Activated CD8-positive, alpha-beta memory T cell treated with anti-CD3 and anti-CD28 coated beads, Interleukin-2, amount 50 U/mL, for 24 hours (primary cell): ENCODE data around the gene CCL4.
"Not testable (repeated sequence)": the region's sequence is repeated elsewhere in the genome, so short reads cannot be mapped to it uniquely, and the experiment has no call there.

ENCODE experiments used
- DNase-seq: peaks from one replicate; pipeline ENCODE4 v3.0.0-alpha.2; 2020; ENCODE audit errors: extremely low read depth

Gene CCL4

DNA sequence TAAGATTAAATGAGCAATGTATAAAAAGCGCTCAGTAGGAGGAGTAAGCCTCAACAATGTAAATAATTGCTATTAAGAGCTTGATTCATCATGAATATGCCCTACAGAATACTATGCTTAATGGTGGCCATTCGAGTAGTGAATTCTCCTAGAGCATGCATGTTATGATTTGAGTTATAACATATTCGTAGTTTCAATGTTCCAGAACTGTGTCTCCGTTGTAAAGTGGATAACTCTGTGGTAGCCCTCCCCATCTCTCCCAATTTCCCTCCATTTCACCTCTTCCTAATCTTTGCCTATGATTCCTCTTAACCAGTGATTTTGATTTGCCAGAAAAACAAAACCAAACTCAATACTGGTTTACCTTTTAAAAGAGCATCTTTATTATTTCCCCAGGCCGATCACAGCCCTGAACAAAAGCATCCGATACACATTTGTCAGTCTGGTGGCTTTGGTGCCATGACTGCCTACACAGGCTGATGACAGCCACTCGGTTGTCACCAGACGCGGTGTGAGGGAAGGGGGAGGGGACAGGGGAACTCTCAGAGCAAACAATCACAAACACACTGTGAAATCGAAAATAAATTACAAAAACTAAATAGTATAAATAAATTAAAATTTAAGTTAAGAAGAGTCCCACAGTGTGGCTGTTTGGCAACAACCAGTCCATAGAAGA lies 15.6 kb upstream of the CCL4 start:
- DNase-seq: not testable (repeated sequence)

DNA sequence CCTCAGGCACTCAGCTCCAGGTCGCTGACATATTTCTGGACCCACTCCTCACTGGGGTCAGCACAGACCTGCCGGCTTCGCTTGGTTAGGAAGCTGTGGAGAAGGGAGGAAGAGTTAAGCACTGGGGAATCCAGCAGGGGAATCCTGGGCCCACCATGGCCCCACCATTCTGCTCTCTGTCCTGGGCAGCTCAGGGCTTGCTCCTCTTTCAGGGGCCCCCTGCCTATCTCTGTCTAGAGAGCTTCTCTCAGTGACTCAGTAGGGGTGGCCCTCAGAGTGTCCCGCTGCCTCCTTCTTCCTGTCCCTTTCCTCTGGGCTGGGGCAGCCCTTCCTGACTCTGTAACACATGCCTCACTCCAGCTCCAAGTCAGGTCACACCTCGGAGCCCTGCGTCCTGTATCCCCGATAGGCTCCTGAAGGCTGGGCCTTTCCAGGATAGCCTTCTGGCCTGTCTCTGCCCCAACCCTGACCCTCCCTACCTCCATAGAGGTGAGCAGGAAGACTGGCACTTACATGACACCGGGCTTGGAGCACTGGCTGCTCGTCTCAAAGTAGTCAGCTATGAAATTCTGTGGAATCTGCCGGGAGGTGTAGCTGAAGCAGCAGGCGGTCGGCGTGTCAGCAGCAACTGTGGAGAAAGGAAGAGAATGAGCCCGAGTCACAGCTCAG lies 14.8 kb upstream of the CCL4 start:
- no peak for DNase-seq

DNA sequence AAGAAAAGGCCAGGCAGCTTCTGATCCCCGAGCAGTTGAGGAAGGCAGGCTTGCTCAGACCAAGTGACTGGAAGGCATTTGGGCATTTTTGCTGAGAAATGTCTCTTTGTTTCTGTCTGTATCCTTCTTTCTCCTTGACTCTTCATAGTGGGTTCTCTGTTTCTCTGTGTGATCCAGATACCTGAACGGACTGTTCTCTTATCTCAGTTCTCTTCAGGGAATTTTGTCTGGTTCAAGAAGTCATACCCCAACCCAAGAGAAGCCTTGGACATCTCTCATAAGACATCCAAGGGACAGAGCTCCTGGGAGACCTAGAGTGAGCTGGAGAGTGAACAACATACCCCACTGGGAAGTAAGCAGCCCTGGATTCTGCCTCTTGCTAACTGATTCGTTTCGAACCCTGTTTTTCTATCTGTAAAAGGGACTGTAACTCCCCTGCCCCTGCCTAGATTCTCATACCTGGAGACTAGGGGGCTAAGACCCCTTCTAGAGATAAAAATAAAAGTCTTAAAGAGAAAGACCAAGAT lies 14.2 kb upstream of the CCL4 start:
- DNase-seq: no peak

DNA sequence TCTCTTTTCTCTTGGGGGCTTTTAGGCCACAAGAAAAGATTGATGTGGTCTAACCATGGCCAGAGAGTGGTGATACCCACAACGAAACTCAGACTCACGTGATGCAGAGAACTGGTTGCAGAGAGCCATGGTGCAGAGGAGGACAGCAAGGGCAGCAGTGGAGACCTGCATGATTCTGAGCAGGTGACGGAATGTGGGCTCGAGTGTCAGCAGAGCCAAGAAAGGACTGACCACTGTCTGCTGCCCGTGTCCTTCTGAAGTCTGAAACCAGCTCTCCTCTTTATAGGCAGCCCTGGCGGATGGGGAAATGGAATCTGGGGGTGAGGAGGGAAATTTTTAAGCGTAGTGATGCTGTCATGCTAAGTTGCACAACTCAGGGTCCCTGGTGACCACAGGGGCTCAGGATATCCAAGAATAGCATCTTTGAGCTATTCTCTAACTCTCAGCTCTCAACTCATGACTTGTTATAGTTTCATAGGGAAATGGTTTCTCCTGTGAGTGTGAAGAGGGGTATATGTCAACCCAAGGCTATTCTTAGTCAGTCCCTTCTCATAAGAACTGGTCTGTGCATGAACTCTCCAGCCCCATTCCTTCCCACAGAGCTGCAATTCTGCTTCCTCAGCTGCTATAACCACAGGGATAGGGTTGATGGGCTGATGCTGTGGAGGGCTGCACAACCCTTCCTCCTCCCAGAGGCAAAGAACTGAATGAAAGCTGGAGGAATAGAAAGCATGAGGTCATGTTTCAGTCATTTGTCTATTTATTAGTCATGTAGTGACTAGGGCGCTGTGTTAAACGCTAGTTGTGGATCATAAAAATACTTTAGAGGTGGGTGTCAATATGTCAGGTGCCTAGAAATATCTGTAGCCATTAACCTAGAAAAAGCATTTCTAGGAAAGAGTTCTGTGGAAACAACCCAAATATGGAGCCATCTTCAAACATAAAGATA lies 13.5 kb upstream of the CCL4 start, which contains the start of gene CCL3:
Gene CCL3, minus strand, starts transcription at position 256 of the 949 bp plus-strand sequence. Its CDS starts 85 bp downstream, at position 171.
- DNase-seq: no peak

DNA sequence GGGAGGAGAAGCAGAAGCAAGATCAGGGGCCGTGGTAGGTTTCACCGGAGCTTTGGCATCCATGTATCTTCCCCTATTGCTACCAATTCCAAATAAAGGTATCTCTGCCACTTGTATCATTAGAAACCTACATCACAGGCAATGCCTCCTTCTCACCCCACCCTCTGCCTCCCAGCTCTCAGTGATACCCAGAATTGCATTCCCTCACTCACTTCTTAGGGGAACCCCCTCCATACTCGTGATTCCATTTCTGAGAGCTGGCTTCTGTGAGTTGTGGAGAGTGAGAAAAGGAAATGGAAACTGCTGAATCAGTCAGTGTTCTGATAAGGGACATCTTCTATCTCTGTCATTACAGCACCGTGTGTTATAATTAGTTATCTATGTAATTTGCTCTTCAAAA lies 11.4 kb upstream of the CCL4 start:
- no peak for DNase-seq

DNA sequence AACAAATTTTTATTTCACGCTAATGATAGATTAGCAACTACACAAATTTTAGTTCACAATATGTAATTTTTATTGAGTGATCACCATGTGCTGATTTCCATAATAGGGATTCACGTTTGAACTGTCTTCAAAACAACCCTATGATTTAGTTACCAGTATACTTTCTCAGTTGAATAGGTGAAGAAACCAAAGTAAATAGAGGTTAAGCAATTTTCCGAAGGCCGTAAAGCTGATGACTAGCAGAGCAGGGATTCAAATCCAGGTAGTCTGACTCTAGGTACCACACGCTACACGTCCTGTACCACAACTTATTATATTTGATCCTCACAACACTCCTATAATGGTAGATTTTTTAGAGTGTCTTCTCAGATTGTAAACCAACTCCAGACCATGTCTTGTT lies 10.9 kb upstream of the CCL4 start:
- not testable (repeated sequence) for DNase-seq

DNA sequence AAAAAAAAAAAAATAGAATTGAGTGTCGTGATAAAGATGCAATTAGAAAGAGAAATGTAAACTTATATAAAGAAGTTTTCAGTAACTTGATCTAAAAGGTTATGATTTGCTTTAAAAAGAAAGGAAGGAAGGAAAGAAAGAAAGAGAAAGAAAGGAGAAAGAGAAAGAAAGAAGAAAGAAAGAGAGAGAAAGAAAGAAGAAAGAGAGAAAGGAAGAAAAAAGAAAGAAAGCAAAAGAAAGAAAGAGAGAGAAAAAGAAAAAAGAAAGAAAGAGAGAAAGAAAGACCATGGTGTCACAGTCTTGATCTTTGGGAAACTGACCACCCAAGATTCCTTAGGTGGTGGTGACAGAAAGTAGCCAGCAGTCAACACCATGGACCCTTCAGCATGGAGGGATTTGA lies 9.4 kb upstream of the CCL4 start:
- no peak for DNase-seq

DNA sequence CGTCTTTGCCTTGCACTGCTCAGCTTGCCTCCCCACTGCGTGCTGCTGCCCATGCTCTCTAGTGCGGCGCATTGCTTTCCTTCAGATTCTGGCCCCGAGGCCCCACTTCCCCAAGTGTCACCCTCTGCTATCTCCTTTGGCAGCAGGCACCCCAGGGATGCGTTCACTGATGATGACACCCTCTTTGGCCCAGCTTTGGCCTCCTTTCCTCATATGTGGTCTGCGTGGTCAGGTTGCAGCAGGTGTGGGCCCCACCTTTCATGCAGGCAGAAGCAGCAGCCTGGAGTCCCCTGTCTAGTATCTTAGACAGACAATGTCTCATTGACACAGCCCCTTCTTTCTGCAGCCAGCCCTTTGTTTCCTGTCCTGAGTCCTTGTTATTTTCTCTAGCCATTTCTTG lies 8.9 kb upstream of the CCL4 start:
- DNase-seq: no peak

DNA sequence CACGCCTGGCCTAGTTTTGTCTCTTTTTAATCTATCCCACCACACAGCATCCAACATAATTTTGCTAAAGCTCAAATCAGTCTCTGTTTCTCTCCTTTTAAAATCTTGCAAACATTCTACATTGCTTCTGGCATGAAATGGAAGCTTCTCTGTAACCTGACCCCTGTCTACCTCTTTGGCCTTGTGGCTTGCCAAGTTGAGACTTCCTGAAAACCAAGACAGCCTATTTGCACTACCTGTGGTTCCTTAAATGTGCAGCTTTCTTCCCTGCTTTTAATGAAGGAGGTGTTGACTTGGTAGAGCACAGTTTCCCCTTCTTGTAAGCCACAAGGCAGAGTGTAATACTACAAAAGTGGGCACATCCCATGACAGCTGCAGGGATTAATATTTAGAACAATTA lies 7.6 kb upstream of the CCL4 start:
- no peak for DNase-seq

DNA sequence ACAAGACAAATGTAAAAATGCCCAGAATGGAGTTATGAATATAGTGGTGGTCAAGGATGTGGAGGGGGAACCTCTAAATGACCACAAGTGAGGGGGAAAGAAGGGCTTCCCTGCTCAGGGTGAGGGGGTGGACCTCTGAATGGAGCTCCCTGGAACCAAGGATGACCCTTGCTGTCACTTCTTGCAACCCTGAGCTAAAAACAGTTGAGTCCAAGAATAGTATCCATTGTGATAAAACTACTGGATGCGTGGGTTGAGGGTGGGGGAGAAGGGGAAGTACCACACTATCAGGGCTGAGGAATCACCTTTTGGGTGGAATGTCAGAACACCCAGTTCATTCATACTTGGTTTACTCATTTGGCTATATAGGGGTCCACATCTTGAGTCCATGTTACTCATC lies 4.6 kb upstream of the CCL4 start:
- not testable (repeated sequence) for DNase-seq

DNA sequence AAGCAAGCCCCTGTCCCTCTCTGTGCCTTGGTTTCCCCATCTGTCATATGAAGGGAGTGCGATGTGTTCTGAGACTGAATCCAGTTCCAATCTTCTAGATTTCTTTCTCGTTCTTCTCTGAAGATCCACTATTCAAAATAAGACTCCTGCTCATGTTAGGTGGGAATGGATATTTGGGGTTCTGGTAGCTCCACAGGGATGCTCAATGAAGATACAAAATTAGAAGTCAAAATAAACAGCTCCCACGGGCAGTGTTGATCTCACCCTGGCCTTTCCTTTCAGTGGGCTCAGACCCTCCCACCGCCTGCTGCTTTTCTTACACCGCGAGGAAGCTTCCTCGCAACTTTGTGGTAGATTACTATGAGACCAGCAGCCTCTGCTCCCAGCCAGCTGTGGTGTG lies 619 bp downstream of the CCL4 start:
- DNase-seq: not testable (repeated sequence)

DNA sequence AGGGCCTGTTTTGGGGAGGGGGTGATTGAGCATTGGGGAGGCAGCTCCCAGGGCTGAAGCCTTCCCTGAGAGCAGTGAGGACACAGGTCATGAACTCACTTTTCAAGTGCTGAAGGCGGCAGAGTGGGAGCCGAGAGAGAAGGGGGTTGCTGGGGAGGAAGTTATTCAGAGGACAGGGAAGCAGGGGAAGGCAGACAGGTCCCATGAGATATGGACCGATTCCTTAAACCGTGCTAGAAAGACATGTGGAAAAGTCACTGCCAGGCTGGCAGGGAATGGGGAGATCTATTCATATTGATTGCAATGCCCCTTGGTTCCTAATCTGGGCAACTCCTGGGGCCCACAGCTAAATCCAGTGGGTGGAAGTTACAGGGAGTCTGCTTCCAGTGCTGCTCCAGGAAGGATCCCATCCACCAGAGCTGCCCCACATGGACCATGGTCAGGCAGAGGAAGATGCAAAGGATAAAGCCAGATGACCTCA lies 1.1 kb downstream of the CCL4 start:
- DNase-seq: no peak

DNA sequence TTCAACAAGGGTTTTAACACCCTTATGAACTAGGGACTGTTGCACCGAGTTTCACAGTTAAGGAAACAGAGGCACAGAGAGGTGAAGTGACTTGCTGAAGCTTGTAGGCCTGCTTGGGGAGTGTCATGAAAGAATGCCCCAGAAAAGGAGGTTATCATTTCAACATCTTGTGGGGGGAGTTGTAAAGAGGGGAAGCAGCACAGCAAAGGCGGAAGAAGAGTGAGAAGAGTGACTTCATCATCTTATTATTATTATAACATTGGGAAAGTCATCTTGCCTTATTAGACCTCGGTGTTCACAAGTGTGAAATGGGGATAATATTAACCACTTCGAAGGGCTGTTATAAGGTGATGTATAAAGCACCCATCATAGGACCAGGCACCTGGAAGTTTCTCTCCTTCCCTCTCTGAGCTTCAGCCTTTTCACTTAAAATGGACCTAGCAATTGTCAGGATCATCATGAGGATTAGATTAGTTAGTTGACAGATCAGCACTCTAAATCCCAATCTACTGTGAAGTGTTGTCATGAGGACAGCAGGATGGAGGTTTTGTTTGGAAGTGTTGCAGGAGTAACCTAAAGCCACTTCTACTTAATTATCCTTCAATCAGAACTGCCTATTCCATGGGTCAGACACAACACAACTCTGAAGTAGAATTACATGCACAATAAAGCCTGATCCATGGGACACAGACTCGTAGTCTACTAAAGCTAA lies 2.3 kb downstream of the CCL4 start:
- DNase-seq: no peak

DNA sequence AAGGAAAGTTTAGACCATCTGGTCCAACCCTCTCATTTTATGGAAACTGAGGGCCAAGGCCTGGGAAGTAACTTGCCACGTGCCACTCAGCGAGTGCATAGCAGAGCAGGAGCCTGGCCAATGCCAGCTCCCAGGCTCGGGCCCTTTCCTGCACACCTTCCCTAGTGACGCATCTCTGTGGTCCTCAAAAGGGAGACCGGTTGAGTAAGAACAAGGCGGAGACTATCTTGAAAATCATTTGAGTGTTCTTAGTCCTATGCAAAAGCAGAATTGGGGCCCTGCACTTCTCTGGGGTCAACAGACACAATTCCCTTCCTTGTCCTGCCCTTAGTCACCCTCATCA lies 2.8 kb downstream of the CCL4 start:
- DNase-seq: no peak

DNA sequence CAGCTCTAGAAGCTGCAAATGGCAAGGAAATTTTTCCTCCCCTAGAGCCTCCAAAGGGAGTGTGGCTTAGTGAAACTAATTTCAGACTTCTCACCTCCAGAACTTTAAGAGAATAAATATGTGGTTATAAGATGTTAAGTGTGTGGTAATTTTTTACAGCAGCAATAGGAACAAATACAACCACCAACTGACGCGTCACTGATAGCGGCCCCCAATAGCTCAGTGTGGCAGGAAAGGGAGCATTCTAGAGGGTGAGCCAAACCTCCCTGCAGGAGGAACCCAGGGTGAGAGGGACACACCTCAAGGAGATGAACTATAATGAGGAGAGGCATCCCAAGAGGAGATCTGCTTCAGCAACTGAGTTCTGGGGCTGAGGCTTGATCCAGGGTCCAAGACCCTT lies 4.0 kb downstream of the CCL4 start:
- DNase-seq: no peak

DNA sequence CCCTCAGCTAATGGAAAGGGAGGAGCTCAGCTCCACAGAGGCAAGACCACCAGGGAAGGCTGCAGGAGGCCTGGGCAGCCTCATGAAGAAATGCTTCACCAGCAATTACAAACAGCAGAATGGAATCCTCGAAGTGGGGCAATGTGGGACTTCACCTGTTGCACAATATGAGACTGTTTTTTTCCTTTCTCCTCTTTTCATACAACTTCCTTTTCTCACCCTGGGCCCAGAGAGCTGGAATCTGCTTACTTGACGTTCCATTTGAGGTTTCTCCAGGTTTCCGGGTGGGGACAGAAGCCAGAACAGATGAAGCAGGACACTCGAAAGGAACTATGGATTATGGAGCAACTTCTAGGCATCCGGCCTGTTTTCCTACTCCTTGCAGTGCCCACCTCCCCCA lies 4.6 kb downstream of the CCL4 start:
- not testable (repeated sequence) for DNase-seq

DNA sequence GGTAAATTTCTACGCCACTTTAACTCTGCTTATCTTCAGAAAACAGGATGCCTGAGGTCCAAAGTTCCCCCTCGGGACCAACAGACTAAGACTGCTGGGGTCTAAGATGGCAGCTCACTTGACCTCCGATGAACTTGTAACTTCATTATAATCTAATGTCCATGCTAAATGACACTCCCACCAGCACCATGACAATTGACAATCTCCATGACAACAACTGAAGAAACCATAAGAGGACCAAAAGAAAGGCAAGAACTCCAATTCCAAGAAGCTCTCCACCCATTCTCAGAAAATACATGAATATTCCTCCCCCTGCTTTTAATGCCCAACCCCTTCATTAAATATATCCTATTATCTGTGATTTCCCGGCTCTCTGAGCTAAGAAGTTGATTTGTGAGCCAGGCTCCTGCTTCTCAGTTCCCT lies 7.5 kb downstream of the CCL4 start:
- DNase-seq: no peak

DNA sequence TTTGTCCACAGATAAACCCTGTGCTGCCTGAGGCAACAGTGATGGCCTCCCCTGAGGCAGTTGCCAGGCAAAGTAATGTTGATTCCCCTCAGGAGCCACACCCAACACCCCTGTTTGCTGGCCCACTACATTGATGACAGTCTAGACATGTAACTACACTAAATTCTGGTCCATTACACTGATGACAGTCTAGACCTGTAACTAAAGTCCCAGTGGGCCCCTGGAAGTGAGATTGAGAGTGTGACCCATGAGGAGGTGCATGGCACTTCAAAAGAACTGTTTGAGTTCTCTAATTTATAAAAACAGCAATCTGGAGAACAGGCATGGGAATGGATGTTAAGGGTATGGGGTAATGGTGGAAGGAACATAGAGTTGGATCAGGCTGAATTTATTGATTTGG lies 8.9 kb downstream of the CCL4 start:
- DNase-seq: no peak

DNA sequence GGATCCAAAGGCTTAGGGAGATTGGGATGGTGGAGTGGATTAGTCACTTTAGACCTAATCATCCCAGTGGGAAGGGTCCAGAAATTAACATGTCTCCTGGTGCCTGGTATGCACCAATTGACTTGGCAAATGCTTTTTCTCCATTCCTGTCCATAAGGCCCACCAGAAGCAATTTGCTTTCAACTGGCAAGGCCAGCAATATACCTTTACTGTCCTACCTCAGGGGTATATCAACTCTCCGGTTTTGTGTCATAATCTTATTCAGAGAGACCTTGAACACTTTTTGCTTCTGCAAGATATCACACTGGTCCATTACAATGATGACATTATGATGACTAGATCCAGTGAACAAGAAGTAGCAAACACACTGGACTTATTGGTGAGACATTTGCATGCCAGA lies 9.5 kb downstream of the CCL4 start:
- DNase-seq: not testable (repeated sequence)

DNA sequence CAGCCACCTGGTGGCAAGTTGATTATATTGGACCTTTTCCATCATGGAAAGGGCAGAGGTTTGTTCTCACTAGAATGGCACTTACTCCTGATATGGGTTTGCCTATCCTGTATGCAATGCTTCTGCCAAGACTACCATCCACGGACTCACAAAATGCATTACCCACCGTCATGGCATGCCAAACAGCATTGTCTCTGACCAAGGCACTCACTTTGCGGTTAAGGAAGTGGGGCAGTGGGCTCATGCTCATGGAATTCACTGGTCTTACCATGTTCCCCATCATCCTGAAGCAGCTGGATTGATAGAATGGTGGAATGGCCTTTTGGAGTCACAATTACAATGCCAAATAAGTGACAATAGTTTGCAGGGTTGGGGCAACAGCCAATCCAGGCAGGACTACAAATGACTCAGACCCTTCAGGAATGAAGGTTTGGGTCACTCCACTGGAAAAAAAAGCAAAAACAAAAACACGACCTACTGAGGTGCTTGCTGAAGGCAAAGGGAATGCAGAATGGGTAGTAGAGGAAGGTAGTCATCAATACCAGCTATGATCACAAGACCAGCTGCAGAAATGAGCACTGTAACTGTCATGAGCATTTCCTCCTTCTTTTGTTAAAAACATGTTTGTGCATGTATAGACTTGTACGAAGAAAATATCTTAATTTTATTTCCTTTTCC lies 11.5 kb downstream of the CCL4 start:
- DNase-seq: not testable (repeated sequence)

DNA sequence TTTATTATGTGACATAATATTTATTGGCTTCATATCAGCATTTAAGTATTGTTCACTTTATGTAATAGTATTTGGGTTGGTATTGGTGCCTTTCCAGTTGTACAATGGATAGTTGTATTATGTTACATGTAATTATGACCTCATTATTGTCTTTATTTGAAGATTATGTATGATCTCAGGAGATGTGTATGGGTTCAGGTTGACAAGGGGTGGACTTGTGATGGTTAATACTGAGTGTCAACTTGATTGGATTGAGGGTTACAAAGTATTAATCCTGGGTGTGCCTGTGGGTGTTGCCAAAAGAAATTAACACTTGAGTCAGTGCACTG lies 12.0 kb downstream of the CCL4 start:
- DNase-seq: not testable (repeated sequence)
